G401 (cell line): Measurements from ENCODE around the gene ZFHX3. TPM values are rescaled to one million over a fixed set of nuclear protein-coding genes. Genes with fewer than 3 reads are reported as not detected.

ENCODE experiments used
- DNase-seq: peaks from one replicate; pipeline ENCODE4 v3.0.0-alpha.2; 2015; ENCODE audit warnings: low spot score
- in situ Hi-C: cut with HindIII; loops from 2 replicates; pipeline ENCODE4 v1.10.0; 2016; ENCODE audit warnings: low sequenced_read_pairs, mixed read lengths
- total RNA-seq: library from RNA; depleted of rRNA; stranded (reverse); fragments of >200 nt; shearing (Covaris generic); gene quantifications from 2 replicates; pipeline ENCODE4 v1.2.3, GENCODE V29; 2014

The ZFHX3 gene
- total RNA-seq, 1 experiment from 2014 or later: 3.5 TPM

DNA sequence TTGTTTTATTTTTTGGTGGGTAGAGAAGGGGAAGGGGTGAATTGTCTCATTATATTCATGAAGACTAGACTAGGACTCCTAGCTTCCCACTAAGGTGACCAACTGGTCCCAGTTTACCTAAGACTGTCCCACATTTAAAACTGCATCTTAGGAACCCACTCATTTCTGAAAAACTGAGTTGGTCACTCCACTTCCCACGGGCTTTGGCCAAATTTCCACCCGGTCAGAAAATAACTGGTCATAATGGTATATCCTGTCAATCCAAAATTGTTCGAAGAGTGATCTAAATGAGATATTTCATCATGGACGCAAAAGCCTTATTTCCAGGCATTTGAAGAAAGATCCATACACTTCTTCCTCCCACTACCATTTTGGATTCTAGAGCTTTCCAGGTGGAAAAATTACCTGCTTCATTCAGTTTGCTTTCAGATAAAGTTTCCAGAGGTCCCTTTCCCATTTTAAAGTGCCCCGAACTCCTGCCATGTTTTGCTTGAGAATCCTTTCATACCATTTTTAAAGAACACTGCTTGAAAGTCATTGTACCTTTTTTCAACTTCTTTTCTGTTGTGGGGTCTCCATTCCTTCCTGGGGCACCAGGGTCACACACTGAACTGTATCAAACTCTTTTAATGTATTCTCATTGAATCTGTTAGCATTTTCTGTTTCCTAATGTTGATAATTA is 21.8 kb upstream of the ZFHX3 start:
- in situ Hi-C loops: no loop called here
- DNase-seq: no peak

DNA sequence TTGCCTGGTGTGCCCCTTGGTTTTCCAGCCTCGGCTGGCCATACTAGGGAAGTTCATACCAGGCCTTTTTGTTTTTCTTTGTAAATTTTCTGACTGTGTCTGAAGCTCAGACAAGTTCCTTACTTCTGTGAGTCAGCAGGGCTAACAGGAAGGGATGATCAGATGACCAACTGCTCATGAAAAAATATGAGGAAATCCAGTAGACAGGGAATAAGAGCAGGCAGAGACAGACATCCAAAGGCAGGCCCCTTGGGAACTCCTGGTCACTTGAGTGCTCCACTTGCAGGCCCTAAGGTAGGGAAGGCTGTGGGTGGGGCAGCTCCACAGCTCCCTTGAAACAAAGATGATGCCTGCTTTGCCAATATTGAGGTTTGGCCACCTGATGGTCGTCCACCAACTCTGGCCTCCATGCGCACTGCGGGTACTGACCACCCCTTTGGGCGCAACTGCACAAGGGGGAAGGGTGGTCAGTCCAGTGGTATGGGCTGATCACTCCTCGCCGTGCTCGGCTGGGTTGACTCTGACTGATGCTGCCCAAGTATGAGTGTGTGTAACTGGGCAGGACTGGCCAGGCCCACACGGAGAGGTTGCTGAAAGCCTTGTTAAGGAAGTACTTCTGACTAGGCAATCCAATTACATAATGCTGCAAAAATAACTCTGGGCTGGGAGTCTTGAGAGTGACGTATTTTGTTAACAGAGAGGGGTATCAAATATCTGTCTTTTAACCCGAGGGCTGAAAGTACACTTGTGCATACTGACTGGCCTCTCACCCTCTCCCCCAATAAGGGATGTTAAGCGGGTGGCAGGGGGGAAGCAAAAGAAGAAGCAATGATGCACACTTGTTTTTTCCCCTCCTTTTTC is 20.8 kb upstream of the ZFHX3 start:
- no peak for DNase-seq
- in situ Hi-C loops: no loop called here

DNA sequence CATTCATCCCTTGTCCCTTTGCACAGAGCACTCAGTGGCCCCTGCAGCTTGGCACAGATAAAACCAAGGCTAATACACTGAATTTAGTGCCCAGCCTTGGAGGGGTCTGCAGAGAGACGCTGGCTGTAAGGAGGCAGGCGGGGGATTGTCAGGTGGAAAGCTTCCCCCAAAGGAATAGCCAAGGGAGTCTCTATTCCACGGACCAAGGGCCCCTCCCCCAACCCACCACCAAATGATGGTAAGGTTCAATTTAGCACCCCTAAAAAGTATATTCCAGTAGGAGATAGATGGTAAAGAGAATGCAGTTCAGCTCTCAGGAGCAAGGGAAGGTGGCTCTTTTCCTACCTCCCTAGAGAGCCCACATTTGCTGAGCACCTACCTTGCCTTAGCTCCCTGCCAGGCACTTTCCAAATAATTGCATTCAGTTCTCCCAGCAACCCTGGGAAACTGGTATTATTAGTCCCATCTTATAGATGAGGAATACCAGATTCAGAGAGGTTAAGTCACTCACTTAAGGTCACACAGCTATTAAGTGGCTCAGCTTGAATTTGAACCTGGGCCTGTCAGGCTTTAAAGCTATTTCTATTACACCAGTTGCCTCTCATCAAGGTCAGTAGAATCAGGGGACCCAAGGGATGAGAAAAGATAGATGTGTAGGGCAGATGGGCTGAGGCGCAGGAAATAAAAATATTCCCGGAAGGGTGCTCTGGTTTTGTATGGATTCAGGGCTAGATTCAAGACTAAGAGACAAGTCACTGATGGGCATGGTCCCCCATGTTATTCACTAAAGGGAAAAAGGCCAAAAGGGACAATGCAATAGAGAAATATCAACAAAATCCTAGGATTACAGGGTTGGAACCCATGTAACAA is 20.0 kb upstream of the ZFHX3 start:
- in situ Hi-C loops: no loop called here
- no peak for DNase-seq

DNA sequence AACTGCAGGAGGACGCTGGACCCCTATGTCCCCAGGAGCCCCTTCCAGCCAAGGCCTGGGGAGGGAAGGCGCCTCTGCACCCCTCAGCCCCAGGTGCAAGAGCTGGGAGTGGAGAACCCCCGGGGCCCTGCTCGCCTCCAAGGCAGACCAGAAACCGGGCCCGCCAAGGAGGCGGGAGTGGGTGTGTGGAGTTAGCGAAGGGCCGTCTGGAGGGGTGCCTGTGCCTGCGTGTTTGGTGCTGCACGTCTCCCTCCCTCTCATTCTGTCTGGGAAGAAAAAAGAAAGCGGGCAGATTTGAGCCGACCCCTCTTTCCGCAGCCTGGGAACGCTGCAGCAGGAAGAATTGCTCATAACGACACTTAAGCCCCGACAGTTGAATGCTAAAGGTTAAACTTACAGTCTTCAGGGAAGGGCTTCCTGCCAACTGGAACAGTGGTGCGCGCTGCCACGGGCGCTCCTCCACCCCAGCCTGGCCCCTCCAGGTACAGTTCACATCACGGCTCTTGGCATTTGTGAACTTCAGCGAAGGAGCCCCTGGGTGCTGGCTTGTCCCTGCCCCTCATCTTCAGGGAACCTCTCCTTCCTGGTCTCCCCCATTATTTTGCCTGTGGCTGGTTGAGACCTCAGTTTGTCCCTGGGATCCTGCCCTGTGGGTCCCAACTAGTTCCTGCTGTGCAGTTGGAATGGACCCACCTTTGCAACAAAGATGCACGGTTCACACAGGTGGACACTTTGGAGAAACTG is 19.2 kb upstream of the ZFHX3 start:
- no peak for DNase-seq
- in situ Hi-C loops: no loop called here

DNA sequence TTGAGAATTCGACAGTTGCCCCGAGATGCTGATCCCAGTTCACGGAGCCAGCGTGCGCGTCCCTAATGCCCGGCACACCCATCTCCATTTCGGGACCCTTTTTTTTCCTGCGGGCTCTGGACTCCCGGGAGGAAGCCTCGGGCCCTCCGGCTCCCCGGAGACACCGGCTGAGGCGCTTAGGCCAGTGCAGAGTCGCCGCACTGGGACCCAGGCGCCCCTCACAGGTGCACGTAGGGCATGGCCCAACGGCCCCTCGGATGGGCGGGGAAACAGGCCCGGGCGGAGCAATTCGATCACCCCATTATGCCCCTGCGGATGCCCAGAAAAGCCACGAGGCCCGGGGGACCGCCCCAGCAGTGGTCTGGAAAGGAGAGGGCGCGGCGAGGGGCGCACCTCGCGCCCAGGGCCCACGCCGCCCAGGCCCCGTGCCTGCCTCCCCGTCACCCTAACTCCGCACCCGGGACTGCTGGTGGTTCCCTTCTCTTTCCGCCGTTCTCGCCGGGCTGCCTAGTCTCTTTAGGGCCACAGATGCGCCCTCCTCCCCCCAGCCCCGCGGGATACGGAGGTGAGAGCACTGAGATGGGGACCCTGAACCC is 18.5 kb upstream of the ZFHX3 start:
- in situ Hi-C loops: no loop called here
- DNase-seq: no peak

DNA sequence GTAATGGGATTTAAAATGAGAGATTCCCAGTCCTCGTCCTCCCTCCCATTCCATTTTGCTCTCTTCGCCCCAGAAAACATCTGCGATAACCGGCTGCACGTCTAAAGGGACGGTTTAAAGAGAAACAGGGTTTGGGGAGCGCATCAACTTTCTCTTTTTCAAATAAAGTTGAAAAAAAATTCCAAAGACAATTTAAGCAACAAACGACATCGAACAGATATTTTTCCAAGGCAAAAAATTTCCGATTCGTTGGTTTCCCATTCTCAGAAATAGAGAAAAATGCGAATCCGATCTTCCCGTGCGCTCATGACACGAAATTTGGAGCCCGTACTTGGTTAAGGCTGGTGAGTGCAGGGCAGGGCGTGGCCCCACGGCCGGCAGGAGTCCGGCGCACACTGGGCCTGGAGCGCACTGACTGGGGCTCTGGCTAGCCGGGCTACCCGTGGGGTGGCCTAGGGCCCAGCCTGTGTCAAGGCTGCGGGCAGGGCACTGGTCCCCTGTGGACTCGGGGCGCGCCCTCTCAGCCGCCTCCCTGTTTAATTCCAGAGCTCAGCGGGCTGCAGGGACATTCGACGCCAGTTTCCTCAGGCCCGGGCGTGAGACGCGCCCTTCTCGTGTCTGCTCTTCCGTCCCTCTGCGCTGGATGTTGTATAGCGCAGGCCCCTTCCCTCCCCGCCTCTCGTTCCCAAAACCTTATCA is 17.9 kb upstream of the ZFHX3 start:
- in situ Hi-C loops: no loop called here
- no peak for DNase-seq

DNA sequence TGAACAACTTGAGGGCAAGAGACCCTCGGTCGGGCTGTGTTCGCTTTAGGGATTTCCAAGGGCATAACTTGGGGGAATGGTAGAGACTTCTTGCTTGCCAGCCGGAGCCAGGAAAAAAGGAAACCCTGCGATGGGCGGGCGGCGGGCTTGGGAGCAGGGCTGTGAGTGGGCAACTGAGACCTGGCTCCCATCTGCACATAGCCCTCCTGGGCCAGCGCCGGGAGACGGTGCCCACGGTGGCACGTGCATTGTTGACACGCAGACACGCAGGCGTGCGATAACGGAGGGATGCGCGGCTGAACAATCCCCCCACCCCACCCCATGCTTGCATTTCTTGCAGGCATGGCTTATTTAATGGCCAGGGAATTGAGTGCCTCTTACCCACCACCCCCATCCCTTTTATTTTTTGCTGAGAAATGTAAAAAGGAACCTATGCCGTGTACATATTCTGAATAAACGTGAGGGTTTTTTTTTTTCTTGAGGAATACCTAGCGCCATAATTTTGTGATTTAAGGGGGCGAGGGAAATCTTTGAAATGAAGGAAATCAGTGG is 17.1 kb upstream of the ZFHX3 start:
- in situ Hi-C loops: no loop called here
- DNase-seq: no peak

DNA sequence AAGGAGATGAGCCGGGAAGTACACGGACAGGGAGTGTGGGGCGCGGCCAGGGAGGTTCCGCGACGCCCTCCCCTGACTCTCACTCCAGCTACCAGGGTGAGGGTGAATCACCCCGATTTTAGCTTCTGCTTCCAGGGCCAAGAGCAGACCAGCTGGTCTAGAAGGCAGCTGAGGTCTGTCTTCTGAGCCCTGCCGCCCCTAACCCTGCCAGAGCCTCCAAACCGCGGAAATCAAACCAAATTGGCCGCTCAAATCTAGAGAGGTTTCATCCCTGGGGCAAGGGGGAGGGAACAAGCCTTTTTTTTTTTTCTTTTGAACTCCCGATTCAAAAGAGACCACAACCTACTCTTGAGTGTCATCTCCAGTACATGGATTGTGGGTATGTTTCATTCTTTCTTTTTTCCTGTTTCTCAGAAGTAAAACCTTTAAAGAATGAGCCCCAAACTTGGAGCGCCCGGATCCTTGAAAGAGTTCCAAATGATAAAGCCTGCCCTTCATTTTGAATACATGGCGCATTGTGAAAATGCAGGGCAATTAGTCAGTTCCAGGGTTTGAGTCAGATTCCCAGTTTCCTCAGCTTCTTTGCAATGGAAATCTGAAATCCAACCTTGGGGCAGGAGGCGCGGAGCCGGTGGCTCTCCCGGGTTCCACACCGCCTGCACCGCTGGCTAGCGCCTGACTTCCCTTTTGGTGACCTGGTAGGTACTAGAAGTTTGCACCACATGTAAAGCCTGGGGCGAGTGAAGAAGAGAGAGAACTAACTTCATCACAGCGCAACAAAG is 16.5 kb upstream of the ZFHX3 start:
- DNase-seq: no peak
- in situ Hi-C loops: no loop called here

DNA sequence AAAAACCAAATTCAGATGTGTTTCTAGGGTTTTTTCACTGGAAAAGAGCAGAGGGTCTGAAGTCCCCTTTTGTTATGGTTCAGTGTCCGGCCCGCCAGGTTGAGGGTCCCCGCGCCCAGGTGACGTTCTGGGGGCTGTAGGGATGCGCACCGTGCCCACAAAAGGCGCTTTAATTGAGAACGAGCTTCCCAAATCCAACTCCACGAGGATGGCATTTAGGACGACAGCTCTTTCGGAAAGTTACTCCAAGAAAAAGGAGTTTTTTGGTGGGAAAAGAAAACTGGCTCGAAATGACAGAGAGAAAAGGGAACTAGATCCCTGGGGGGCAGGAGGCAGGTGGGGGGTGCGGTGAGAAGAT is 15.9 kb upstream of the ZFHX3 start:
- in situ Hi-C loops: no loop called here
- DNase-seq: no peak

DNA sequence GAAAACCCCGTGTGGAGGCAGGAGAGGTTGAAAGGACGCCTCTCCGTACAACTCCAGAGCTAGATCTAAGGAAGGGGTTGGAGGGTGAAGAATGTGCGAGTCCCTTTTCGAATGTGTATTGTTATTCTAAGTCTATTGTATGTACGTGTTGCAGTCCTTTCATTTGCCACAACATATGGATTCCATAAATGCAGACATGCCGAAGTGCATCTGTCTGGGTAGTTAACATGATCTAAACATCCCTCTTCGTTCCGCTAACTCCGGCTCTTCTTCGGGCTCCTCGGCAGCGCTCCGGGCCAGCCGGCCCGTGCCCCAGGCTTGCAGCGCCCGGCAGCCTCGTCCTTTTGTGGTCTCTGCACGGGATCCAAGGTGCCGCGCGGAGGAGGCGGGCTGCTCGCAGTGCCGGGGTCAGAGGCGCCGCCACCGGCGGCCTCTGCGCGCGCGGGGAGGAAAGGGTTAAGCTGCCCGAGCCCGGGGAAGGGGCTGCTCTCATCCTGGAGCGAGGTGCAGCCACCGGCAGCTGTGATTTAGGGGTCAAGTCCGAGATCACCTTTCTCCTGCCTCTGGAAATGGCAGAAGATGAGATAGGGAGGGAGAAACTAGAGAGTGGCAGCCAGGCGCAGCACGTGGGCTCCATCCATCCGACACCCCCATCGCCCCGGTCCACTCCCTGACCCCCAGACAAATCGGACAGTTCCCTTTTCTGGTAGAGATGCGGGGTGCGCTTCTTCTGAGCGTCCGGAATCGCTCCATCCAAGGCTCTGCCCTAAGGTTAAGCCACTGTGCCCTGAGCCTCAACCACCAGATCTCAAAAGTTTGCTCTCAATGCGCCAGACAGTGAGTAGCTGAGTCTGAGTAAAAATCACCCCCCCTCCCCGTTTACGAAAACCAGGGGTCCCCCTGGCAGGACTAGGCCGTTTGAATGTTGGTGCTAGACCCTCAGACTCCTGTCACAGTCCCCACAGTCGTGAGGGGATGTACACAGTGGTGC is 15.1 kb upstream of the ZFHX3 start:
- DNase-seq: no peak
- in situ Hi-C loops: no loop called here

DNA sequence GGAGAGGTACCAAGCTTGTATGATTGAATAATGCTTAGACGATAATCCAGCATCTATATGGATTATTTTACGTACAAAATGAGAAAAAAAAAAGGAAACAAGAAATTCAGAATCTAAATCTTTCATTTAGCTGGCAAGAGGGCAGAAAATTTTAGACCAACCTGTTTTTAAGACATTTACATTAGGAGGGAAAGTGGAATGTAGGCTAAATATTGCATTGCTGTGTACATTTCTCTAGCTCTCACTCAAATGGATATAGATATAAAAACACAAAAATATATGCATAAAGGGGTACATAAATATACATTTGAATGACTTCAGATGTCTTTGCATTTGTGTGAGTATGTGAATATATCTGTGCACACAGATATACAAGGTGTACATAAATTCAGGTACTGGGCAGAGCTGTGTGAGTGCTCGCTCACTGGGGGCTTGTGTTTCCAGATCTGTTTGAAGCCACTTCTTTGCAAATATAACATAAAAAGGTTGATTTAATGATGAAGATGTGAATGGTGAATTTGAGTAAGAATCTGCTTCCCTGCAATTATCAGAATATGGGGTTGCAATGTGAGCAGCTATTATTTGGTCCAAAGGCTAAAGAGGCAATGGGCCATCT is 14.2 kb upstream of the ZFHX3 start:
- no peak for DNase-seq
- in situ Hi-C loops: no loop called here

DNA sequence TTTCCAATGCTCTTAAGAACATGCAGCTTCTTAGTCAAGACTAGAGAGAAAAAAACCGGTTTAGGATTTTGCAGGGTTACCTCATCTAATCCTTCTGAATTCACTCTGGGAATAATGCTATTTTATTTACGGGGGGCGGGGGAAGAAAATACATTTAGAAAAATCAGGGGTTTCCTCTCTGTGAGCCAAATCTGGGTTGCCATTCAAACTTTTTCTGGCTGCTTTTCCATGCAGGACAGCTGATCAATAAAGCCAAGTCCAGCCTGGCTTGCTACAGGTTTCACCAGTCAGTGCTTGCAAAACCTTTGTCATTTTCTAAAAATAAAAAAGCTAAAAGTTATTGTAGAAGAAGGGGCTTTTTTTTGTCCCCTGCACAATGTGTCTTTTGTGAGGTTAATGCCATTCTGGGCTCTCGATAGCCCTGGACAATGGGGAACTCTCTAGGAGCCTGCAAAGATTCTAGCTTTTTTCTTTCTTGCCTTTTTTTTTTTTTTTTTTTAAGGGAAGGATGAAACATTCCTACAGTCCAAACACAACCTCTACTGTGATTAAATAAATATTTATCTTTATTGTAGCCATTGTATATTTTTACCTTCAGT is 13.1 kb upstream of the ZFHX3 start:
- in situ Hi-C loops: no loop called here
- DNase-seq: no peak

DNA sequence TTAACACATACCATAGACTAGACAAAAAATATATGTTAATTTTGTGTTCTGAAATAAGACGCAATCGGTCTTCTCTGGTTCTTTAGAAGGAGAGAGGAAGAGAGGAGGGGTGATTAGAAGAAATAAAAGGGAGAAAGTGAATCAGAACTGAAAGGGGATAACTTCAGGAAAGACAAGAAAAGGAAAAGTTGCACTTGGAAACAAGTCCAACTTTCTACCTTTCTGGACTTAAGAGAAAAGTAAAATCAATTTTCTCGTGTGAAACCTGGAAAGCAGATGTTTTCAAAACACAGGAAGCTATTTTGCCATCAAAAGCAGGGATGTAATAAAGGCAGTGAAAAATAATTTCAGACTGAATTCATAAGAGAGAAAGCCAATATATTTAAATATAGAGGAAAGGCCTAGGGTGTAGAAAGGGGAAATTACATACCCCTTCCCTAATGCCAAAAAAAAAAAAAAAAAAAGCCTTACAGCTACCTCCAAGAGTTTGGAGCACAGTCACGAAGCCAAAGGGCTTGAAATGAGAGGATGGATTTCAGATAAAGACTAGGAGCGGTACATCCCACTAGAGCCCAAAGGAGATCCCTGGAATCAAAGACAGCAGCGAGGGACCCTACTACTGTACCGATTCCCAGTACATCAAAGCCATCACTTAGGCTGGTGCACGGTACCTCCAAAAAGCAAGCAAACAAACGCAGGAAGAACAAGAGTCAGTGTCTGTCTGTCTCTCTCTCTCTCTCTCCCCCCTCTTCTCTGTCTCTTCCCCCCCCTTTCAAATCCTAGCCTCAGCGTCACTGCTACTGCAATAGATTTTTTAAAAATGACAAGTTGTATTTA is 12.1 kb upstream of the ZFHX3 start:
- no peak for DNase-seq
- in situ Hi-C loops: no loop called here

DNA sequence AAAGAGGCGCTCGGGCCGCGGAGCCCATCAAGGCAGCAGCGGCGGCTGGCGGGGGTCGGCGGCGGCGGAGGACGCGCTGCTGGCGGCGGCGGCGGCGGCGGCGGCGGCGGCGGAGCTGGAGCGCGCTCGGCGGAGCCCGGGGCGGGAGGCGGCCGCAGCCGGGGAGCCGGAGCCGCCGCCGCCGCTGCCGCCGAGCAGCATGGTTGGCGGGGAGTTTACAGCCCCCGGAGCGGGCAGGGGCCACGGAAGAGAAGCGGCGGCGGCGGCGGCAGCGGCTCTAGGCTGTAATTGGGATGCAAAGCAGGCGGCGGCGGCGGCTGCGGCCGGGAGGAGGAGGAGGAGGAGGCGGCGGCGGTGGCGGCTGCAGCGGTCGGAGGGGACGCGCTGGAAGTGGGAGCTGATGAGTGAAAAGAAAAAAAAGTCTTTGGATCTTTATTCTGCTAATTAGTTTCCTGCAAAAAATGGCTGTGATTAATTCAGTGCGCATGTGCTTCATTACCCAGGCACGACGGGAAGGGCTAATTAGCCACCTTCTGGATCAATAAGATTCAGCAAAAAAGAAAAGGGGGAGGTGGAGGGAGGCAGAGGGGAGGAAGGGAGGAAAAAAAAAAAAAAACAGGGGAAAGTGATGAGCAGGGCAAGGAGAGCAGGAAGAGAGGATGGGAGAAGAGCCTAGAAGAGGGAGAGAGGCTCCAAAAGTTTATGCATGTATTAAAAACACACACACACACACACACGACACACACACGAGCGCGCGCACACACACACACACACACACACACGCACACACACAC is 10.9 kb upstream of the ZFHX3 start:
- in situ Hi-C loops: no loop called here
- no peak for DNase-seq
